Fibroblast of peridontal ligament (primary cell): ENCODE measurements around the gene RGP1.

ENCODE experiments used
- DNase-seq: peaks from one replicate; pipeline ENCODE4 v3.0.0-alpha.2; 2010; ENCODE audit errors: extremely low read depth

RGP1 gene

DNA sequence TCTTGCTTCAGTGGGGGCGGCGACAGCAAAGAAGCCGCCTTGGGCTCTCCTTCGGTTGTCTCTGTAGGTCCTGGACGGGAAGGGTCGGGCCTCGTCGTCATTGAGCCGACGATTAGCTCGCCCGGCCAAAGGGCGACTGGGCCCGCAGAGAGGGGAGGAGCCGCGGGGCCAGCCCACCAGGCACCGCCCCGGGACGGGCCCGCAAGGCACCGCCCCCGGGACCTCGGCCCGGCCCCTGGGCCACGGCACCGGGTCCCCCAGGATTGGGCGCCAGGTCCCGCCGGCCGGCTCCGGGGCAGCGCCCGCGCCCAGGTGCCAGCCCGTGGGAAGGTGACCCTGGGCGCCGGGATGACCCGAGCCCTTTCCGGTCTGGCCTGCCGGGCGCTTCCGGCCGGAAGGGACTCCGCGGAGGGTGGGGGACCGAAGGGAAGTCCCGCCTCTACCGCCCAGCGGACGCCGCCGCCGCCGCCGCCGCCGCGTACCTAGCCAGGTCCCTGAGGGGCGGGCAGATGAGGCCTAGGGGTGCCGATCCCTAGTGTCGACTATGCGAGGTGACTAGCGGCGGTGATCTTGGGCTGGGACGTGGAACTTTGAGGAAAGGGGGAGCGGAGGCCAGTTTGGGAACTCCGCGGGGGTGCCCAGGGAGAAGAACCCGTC, at the start of gene RGP1, which contains the start of gene GBA2:
RGP1 (plus strand) TSS at position 430 of the 657 bp plus-strand sequence. CDS start 469 bp downstream, outside the sequence.
GBA2 (minus strand) TSS at position 371 of the 657 bp plus-strand sequence. CDS start 524 bp downstream, outside the sequence.
- peak; percentile 30 for DNase-seq

GRCh38 chr9:35700031-35700430, 49.1 kb upstream of the RGP1 start:
- no peak for DNase-seq

DNA sequence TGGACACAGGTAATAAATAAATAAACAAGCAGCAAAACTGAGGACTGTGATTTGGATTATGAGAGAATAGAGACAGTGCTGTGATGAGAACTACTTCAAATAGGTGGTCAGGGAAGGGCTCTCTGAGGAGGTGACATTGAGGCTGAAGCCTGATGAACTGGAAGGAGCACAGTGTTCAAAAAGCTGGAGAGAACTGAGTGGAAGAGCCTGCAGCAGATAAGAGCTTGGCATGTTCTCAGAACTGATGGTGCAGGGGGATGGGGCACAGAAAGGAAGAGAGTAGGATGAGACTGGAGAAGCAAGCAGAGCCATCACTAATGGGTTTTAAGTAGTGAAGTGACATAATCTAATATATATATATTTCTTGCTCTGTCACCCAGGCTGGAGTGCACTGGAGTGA, 48.1 kb upstream of the RGP1 start:
- DNase-seq = no peak

GRCh38 chr9:35702696-35703095, 46.4 kb upstream of the RGP1 start:
- no peak for DNase-seq

DNA sequence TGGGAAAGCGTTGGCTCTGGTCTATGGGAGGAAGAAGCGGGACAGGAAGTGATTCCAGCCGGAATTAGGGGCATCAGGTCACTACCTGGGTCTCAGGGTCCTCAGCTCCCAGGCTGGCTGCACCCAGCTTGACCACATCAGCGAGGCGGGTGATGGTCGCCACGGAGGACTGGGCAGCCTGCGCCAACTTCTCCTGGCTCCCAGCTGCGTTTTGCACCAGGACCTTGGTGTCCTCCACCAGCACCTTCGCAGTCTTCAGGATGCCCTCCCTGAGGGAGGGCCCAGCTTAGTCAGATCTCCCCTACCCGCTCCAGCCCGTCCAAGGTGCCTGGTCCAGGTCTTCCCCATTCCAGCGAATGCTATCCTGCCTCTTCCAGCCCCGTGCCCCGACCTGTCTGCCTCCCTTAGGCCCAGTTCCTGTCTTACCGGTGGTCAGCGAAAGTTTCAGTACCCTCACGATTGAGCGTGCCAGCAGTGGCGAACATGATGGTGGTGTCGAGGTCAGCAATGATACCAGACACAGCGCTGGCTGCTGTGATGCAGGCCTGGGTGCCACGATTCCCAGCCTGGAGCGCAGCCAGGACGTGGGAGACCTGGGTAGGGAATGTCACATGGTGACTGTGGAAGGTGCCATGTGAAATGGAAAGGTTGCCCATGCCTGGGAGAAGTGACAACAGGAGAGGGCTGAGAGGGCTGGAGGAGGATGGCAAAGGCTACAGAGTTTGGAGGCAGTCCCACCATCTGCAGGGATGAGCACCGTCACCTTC, 45.0 kb upstream of the RGP1 start:
- DNase-seq = no peak

DNA sequence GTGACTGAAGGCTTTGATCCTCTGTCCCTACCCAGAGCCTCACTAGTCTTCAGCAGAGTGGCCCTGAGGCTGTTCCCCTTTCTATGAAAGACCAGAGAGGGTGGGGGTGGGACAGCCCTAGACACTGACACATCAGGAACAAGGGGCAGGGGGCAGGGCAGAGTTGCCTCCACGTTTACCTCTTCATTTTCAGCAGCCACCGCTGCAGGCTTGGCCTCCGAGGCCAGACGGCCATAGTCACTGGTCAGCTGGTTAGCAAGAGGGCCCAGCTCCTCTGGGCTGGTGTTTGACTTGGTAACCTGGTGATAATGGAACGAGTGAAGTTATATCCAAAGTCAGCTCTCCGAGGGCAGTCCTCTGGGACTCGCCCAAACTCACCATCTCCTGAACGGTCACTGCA, 43.7 kb upstream of the RGP1 start:
- DNase-seq = no peak

DNA sequence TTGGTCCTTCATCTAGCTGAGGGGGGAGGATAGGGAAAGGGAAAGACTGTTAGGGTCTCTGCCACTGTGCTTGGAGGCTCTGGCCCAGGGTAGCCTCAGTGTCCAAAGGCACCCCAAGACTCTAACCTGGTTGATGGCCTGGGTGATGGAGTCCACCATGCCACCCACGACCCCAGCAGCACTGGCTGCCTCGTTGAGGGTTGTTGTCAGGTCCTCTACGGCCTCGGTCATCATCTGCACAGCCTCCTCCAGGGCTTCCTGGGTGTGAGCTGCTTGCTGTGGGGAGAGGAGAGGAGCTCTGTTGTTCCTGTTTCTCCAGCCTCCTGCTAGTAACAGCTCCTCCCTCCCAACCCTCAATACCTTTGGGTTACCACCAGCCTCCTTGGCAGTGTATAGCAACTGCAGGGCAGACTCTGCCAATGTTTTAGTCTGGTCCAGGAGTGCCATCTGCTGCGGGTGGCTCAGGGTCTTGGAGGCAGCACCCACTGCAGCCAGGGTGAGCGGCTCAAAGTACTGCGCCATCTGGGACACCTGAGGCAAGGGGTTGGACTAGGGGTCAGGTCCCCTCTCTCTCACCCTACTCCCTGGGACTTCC, 43.2 kb upstream of the RGP1 start:
- DNase-seq = no peak

- no peak for DNase-seq
These were observed 42.1 kb upstream of the RGP1 start for GRCh38 chr9:35706951-35707350.

DNA sequence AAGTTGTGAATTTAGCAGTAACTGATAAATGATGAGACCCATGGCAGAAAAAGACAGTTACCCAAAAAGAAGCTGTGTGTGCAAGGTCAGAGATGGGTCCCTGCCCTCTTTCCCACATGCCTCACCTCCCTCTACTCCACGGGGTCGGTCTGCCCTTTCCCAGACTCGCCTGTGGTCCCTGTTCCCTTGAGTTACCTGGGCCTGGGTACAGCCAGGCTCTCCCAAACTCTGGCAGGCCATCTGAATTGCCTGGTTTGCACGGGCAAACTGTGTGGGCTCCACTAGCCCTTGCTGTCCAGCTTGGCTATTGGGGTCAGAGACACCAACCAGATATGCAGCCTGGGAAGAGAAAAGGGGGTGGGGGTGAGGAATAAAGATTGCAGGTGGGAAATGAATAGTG, 40.9 kb upstream of the RGP1 start:
- DNase-seq = no peak

DNA sequence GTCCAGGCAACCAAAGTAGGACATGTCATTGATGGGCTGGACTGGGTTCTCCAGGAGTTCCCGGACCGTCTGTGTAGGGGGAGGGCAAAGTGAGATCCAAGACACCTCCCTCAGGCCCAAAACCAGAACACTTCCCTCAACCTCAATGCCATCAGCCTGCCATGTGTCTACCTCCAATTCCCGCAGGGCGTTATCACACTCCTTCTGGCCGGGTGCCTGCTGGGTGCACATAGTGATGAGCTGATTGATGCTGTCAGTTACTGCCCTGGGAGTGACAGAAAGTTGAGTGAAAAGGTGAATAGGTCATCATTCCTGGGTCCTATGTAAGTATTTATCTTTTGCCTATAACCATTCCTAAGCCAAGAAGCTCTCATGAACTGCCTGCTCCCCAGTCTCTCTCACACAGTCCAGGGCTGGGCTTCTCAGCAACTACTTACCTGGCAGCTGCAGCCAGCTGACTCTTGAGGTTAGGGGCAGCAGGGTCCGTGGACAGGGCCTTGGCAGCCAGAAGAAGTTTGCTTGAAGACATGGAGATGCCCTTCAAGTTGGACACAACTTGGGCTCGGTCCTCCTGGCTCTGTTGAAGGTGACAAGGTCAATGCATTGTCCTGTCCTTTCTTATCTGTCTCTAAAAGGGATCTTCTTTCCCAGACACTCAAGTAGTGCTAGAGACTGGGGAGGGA, 38.1 kb upstream of the RGP1 start:
- DNase-seq = no peak

GRCh38 chr9:35711501-35712428, 37.3 kb upstream of the RGP1 start:
- no peak for DNase-seq

DNA sequence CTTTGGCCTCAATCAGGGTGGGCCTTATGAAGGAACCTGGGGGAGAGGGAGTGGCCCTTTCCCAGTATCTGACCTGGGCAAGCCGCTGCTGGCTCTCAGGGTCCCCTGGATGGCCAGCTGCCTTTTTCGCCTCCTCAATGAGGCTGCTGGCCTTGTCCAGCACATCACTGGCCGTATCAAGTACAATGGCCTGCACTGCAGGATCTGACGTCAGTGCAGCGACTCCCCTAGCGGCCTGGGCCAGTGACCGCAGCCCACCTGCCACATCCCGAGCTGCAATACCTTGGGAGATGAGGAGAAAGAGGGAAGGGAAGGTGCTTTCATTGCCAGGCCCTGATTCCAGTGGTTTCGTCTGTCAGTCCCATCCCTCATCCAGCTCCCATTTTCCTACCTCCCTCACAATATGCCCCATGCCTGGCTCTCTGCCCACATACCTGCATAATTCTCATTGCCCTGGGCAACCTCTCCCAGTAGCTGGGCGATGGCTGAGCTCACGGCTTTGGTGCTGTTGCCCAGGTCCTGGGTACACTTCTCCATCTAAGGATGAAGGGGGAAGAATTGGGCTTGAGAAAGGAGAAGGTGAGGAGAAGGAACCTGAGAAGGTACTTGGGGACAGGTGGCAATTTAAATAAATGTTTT, 36.2 kb upstream of the RGP1 start:
- no peak for DNase-seq

- DNase-seq = no peak
These were observed 35.5 kb upstream of the RGP1 start for GRCh38 chr9:35713578-35713977.

DNA sequence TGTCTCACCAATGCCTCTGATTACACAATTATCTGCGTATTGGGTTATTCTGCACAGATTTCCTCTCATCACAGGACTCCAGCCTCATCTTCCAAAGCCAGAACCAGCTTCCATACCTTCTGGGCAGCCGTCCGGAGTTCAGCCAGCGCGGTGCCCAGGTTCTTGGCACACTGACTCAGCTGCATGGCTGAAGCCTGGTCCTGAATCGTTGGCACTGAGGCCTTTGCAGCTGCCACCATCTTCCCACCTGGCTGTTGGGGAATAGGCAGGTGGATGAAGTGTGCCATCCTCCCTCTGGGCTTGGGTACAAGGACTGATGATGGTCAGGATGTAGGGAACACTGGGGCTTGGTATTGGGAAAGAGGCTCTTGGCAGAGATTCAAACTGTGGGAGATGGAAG, 35.0 kb upstream of the RGP1 start:
- no peak for DNase-seq

DNA sequence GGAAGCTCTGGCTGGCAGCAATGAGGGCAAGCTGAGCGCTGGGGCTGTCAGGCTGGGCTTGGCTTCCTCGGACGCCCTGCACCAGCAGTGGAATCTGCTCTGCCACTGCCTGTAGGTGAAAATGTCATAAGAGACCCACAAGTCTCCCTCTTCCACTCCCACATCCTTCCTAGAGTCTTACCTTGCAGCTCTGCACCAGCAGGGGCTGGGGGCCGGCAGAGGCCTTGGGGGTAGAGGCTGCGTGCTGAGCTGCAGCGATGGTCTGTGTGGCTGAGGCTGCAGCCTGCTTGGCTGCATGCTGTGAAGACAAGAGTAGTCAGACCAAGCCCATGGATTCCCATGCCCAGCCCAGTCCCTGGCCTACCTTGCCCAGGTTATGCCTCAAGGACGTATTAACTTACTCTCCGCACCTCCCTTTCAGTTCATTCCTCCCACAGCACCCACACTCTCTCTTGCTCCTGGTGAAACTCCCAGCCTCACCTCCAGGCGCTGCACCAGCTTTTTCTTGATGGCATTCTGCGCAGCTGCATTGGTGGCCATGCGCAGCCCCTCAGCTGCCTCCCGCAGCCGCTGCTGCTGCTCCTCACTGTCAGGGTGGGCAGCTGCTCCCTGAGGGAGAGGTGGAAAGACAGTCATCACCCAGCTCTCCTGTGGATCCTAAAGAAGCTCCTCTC, 34.4 kb upstream of the RGP1 start:
- DNase-seq = no peak

- DNase-seq = peak; percentile 21
These were observed 32.9 kb upstream of the RGP1 start for GRCh38 chr9:35716230-35716629.

- DNase-seq = no peak
These were observed 31.8 kb upstream of the RGP1 start for GRCh38 chr9:35717132-35717870.

- DNase-seq = no peak
These were observed 30.2 kb upstream of the RGP1 start for GRCh38 chr9:35718721-35719511.

GRCh38 chr9:35719546-35719945, 29.5 kb upstream of the RGP1 start:
- DNase-seq = no peak
